A549 (cell line): Measurements from ENCODE around the gene SLC38A10. TPM values are rescaled to one million over a fixed set of nuclear protein-coding genes. Genes with fewer than 3 reads are reported as not detected.

Experiments used
- ATAC-seq, 2 experiments: fragments of 200-7000 bp in 1 of 2; fragments of >200 bp in 1 of 2; cut with Nextera tagmentation in 1 of 2; cut with Tn5 transposase in 1 of 2; 3 replicates each; pipeline versions ENCODE4 v1.8.0 to v1.9.1; 2018 to 2020; ENCODE audit warnings: mild to moderate bottlenecking in 1 of 2, moderate library complexity in 1 of 2
- CTCF ChIA-PET: fragments of 300-600 bp; sonication (Branson Sonifier 250); formaldehyde crosslinking; extraction: SDS; loops from one replicate; lab custom pipeline; 2021; ENCODE audit warnings: antibody characterized with exemption, inconsistent platforms; lab: Yijun Ruan, JAX
- POLR2A ChIA-PET: fragments of 350-600 bp; formaldehyde crosslinking; extraction: SDS; loops from one replicate; lab custom pipeline; 2021; ENCODE audit warnings: antibody characterized with exemption, inconsistent platforms; lab: Yijun Ruan, JAX
- DNase-seq, 2 experiments: peaks; one replicate each; pipeline versions ENCODE4 v3.0.0 to v3.0.0-alpha.2; 2011 to 2016; ENCODE audit warnings: low read depth in 1 of 2, low spot score in 1 of 2
- FAIRE-seq: peaks from 2 replicates; lab custom pipeline; 2011; peaks lifted over from hg19 to GRCh38; lab: Jason Lieb, UNC
- H3K27ac ChIP-seq, 2 experiments: fragments of >200 bp; sonication (Bioruptor Twin); formaldehyde crosslinking; 3 replicates each; pipeline ENCODE4 v1.5.1; 2016 to 2017
- H3K4me1 ChIP-seq: fragments of >200 bp; sonication (Bioruptor Twin); formaldehyde crosslinking; 3 replicates; pipeline ENCODE4 v1.6.1; 2016
- H3K4me2 ChIP-seq: fragments of >200 bp; sonication (Bioruptor Twin); formaldehyde crosslinking; 3 replicates; pipeline ENCODE4 v1.6.1; 2016
- H3K4me3 ChIP-seq: fragments of >200 bp; sonication (Bioruptor Twin); formaldehyde crosslinking; 3 replicates; pipeline ENCODE4 v1.5.1; 2016
- H3K9me3 ChIP-seq: fragments of >200 bp; sonication (Bioruptor Twin); formaldehyde crosslinking; 3 replicates; pipeline ENCODE4 v1.6.1; 2016
- CHD2 ChIP-seq: fragments of 150-350 bp; IDR thresholded peaks from 2 replicates; pipeline ENCODE4 v1.6.1; 2014; ENCODE audit warnings: low read length; ENCODE audit not compliant: partially characterized antibody
- EHMT2 ChIP-seq: fragments of 200-600 bp; sonication (generic); IDR thresholded peaks from 2 replicates; pipeline ENCODE4 v1.6.1; 2016; ENCODE audit warnings: antibody characterized with exemption, low read depth, mild to moderate bottlenecking, moderate library complexity
- EP300 ChIP-seq, 2 experiments: fragments of >200 bp; sonication (Bioruptor Twin); formaldehyde crosslinking; IDR thresholded peaks; 2 replicates in 1 of 2; 3 replicates in 1 of 2; pipeline ENCODE4 v1.6.1; 2016 to 2017
- FOSB ChIP-seq: fragments of 250-450 bp; sonication (Bioruptor Pico); IDR thresholded peaks from 2 replicates; pipeline ENCODE4 v1.5.0; 2020; ENCODE audit warnings: mild to moderate bottlenecking, moderate library complexity
- HEYL ChIP-seq: fragments of 250-450 bp; sonication (Bioruptor Pico); IDR thresholded peaks from 2 replicates; pipeline ENCODE4 v1.8.0; 2021; ENCODE audit warnings: mild to moderate bottlenecking, moderate library complexity
- HOXA7 ChIP-seq: fragments of 250-450 bp; sonication (Bioruptor Pico); IDR thresholded peaks from 2 replicates; pipeline ENCODE4 v1.5.0; 2020; ENCODE audit warnings: mild to moderate bottlenecking, moderate library complexity
- KDM1A ChIP-seq: fragments of 200-600 bp; sonication (generic); IDR thresholded peaks from 2 replicates; pipeline ENCODE4 v1.6.1; 2016; ENCODE audit warnings: low read depth, mild to moderate bottlenecking
- MAFK ChIP-seq: fragments of 450-650 bp; IDR thresholded peaks from 2 replicates; pipeline ENCODE4 v1.6.1; 2014; ENCODE audit not compliant: partially characterized antibody
- MAZ ChIP-seq: fragments of 150-350 bp; IDR thresholded peaks from 2 replicates; pipeline ENCODE4 v1.6.1; 2014; ENCODE audit warnings: antibody characterized with exemption, low read depth, low read length, borderline replicate concordance
- PHF8 ChIP-seq: fragments of 200-600 bp; sonication (generic); IDR thresholded peaks from 2 replicates; pipeline ENCODE4 v1.6.1; 2016; ENCODE audit warnings: low read depth, mild to moderate bottlenecking, antibody characterized with exemption, moderate library complexity, borderline replicate concordance
- RCOR1 ChIP-seq: fragments of 150-350 bp; IDR thresholded peaks from 2 replicates; pipeline ENCODE4 v1.6.1; 2014; ENCODE audit warnings: antibody characterized with exemption, low read length, low read depth
- RFX5 ChIP-seq: fragments of 450-650 bp; IDR thresholded peaks from 2 replicates; pipeline ENCODE4 v1.7.1; 2014; ENCODE audit warnings: antibody characterized with exemption, mild to moderate bottlenecking, moderate library complexity
- WGBS: methylation state at CpG from one replicate; pipeline ENCODE4 v1.1.6; 2017; ENCODE audit errors: missing lambda C conversion rate; 5-methylcytosine and 5-hydroxymethylcytosine counted together
- polyA plus RNA-seq, 4 experiments: library from polyadenylated mRNA; depleted of rRNA in 3 of 4; stranded (reverse); fragments of >200 nt; fragmentation: RNase III in 1 of 4; extraction: RNeasy Plus Mini Kit Qiagen cat#74134 plus additional on column Dnase treatment in 1 of 4; gene quantifications; 2 replicates in 3 of 4; 3 replicates in 1 of 4; pipeline ENCODE4 v1.2.3, GENCODE V29; 2011 to 2017
- TF ChIP-seq, protein P1 (sequence below): fragments of >200 bp; sonication (Bioruptor Twin); formaldehyde crosslinking; IDR thresholded peaks from 3 replicates; pipeline ENCODE4 v1.5.1; 2016
- TF ChIP-seq, protein P2 (sequence below): fragments of 200-600 bp; sonication (generic); IDR thresholded peaks from 2 replicates; pipeline ENCODE4 v1.6.1; 2016; ENCODE audit warnings: antibody characterized with exemption, mild to moderate bottlenecking, moderate library complexity
- TF ChIP-seq, protein P3 (sequence below): IDR thresholded peaks from 2 replicates; pipeline ENCODE4 v1.6.1; 2012
- TF ChIP-seq, protein P4 (sequence below): fragments of >200 bp; sonication (Bioruptor Twin); formaldehyde crosslinking; IDR thresholded peaks from 3 replicates; pipeline ENCODE4 v1.6.1; 2016
- TF ChIP-seq, protein P5 (sequence below): IDR thresholded peaks from 2 replicates; pipeline ENCODE4 v1.6.1; 2012
- TF ChIP-seq, protein P6 (sequence below): fragments of 450-650 bp; IDR thresholded peaks from 2 replicates; pipeline ENCODE4 v1.6.1; 2014; ENCODE audit warnings: antibody characterized with exemption

Gene SLC38A10
- polyA plus RNA-seq, 2 of the 4 experiments (the other 2 are of a cell fraction): 35.8 to 67.4 TPM

DNA sequence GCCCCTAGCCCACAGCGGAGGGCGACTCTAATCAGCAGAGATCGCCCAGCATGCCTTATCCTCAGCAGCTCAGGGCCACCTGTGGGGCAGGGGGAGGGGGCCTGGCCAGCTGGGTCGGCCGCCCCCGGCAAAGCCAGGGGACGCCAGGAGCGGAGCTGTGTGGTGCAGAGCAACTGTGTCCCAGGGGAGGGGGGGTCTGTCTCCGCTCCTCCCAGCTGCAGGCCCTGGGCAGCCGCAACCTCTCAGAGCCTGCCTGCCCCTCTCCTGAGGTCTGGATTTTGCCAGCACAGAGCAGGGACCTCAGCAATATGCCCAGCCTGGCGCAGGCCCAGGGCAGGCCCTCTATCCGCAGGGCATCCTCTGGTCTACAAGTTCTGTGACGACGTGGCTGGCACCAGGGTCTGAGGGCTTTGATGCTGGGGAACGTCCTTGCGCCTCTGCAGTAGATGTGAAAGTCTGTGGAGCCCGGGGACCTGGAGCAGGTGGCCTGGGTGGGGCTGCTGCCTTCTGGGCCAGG is 36.5 kb upstream of the SLC38A10 start:
- CTCF ChIA-PET: interaction anchor here (0.9 to 11.4 kb wide), 9 partner anchors 9 to 153 kb away, joined by 3 to 158 read pairs (median 4); no protein-coding TSS in a partner anchor
- POLR2A ChIA-PET: interaction anchor here (1.1 kb wide), 1 partner anchor 14 kb away, joined by 3 read pairs; no protein-coding TSS in a partner anchor
- Histone ChIP-seq H3K4me2 (no peak overlapping the region), H3K4me1 (peaks cover 59% of the 10 kb centered on the region), H3K9me3 (no peaks in the 10 kb centered on the region), H3K27ac (peak overlapping the region; percentile 93 to 94; a peak in 5 of 6 replicates), H3K4me3 (no peak overlapping the region)
- ATAC-seq: no peak
- no peak for DNase-seq
- 91% methylated on average over 15 of the region's 17 CpGs for WGBS
- TF ChIP-seq, protein P1, sequence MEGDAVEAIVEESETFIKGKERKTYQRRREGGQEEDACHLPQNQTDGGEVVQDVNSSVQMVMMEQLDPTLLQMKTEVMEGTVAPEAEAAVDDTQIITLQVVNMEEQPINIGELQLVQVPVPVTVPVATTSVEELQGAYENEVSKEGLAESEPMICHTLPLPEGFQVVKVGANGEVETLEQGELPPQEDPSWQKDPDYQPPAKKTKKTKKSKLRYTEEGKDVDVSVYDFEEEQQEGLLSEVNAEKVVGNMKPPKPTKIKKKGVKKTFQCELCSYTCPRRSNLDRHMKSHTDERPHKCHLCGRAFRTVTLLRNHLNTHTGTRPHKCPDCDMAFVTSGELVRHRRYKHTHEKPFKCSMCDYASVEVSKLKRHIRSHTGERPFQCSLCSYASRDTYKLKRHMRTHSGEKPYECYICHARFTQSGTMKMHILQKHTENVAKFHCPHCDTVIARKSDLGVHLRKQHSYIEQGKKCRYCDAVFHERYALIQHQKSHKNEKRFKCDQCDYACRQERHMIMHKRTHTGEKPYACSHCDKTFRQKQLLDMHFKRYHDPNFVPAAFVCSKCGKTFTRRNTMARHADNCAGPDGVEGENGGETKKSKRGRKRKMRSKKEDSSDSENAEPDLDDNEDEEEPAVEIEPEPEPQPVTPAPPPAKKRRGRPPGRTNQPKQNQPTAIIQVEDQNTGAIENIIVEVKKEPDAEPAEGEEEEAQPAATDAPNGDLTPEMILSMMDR: no peak
- TF ChIP-seq, protein P2, sequence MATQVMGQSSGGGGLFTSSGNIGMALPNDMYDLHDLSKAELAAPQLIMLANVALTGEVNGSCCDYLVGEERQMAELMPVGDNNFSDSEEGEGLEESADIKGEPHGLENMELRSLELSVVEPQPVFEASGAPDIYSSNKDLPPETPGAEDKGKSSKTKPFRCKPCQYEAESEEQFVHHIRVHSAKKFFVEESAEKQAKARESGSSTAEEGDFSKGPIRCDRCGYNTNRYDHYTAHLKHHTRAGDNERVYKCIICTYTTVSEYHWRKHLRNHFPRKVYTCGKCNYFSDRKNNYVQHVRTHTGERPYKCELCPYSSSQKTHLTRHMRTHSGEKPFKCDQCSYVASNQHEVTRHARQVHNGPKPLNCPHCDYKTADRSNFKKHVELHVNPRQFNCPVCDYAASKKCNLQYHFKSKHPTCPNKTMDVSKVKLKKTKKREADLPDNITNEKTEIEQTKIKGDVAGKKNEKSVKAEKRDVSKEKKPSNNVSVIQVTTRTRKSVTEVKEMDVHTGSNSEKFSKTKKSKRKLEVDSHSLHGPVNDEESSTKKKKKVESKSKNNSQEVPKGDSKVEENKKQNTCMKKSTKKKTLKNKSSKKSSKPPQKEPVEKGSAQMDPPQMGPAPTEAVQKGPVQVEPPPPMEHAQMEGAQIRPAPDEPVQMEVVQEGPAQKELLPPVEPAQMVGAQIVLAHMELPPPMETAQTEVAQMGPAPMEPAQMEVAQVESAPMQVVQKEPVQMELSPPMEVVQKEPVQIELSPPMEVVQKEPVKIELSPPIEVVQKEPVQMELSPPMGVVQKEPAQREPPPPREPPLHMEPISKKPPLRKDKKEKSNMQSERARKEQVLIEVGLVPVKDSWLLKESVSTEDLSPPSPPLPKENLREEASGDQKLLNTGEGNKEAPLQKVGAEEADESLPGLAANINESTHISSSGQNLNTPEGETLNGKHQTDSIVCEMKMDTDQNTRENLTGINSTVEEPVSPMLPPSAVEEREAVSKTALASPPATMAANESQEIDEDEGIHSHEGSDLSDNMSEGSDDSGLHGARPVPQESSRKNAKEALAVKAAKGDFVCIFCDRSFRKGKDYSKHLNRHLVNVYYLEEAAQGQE: no peak
- FAIRE-seq: no peak

DNA sequence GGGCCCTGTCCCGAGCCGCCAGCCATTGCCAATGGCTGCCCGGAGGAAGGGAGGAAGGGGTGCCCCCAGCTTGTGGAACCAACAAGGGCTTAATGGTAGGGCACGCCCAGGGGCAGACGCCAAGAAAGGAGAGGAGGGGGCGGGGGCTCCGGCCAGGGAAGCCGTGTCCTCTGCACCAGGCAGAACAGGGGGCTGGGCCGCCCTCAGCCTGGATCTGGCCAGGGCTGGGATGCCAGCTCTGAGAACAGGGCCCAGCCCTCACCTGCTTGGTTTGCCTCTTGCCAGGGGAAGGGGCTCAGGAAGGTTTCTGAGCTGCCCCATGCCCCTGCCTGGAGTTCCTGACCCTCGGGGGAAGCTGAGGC is 35.8 kb upstream of the SLC38A10 start:
- POLR2A ChIA-PET: interaction anchor here (1.1 kb wide), 1 partner anchor 15 kb away, joined by 3 read pairs; no protein-coding TSS in a partner anchor
- Histone ChIP-seq H3K27ac (peak overlapping the region; percentile 93 to 94), H3K4me1 (peaks cover 55% of the 10 kb centered on the region)

More for the DNA sequence above, 35.8 kb upstream of the SLC38A10 start:
- Histone ChIP-seq H3K9me3 (no peaks in the 10 kb centered on the region), H3K4me3 (no peak overlapping the region), H3K4me2 (peak overlapping the region; percentile 87; the same call in 2 of the 3 replicates)
- CTCF ChIA-PET: interaction anchor here (0.9 to 11.4 kb wide), 11 partner anchors 8 to 178 kb away, joined by 3 to 158 read pairs (median 4); no protein-coding TSS in a partner anchor
- FAIRE-seq: no peak
- WGBS: 93% methylated on average over 10 of the region's 10 CpGs
- no peak for DNase-seq
- TF ChIP-seq KDM1A: no peak
- TF ChIP-seq, protein P3, sequence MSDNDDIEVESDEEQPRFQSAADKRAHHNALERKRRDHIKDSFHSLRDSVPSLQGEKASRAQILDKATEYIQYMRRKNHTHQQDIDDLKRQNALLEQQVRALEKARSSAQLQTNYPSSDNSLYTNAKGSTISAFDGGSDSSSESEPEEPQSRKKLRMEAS: no peak
- TF ChIP-seq, protein P4, sequence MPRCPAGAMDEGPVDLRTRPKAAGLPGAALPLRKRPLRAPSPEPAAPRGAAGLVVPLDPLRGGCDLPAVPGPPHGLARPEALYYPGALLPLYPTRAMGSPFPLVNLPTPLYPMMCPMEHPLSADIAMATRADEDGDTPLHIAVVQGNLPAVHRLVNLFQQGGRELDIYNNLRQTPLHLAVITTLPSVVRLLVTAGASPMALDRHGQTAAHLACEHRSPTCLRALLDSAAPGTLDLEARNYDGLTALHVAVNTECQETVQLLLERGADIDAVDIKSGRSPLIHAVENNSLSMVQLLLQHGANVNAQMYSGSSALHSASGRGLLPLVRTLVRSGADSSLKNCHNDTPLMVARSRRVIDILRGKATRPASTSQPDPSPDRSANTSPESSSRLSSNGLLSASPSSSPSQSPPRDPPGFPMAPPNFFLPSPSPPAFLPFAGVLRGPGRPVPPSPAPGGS: no peak
- TF ChIP-seq RCOR1: no peak
- TF ChIP-seq HEYL: no peak
- no peak for TF ChIP-seq FOSB (CRISPR knock-in tag)
- TF ChIP-seq MAFK: no peak
- no peak for TF ChIP-seq PHF8
- TF ChIP-seq EHMT2: no peak
- no peak for TF ChIP-seq CHD2
- TF ChIP-seq, protein P5, sequence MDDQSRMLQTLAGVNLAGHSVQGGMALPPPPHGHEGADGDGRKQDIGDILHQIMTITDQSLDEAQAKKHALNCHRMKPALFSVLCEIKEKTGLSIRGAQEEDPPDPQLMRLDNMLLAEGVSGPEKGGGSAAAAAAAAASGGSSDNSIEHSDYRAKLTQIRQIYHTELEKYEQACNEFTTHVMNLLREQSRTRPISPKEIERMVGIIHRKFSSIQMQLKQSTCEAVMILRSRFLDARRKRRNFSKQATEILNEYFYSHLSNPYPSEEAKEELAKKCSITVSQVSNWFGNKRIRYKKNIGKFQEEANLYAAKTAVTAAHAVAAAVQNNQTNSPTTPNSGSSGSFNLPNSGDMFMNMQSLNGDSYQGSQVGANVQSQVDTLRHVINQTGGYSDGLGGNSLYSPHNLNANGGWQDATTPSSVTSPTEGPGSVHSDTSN: no peak
- TF ChIP-seq RFX5: no peak
- no peak for TF ChIP-seq HOXA7
- TF ChIP-seq EP300 (IDR thresholded peaks at IDR 0.05): no peak
- TF ChIP-seq MAZ: no peak
- TF ChIP-seq, protein P6, sequence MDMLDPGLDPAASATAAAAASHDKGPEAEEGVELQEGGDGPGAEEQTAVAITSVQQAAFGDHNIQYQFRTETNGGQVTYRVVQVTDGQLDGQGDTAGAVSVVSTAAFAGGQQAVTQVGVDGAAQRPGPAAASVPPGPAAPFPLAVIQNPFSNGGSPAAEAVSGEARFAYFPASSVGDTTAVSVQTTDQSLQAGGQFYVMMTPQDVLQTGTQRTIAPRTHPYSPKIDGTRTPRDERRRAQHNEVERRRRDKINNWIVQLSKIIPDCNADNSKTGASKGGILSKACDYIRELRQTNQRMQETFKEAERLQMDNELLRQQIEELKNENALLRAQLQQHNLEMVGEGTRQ: no peak
- TF ChIP-seq, all 56 proteins: peak for 0
- no peak for ATAC-seq
